Measurements from ENCODE around the gene C9orf152.
"Not testable (repeated sequence)": the region's sequence is repeated elsewhere in the genome, so short reads cannot be mapped to it uniquely, and the experiment has no call there.

Gene C9orf152

DNA sequence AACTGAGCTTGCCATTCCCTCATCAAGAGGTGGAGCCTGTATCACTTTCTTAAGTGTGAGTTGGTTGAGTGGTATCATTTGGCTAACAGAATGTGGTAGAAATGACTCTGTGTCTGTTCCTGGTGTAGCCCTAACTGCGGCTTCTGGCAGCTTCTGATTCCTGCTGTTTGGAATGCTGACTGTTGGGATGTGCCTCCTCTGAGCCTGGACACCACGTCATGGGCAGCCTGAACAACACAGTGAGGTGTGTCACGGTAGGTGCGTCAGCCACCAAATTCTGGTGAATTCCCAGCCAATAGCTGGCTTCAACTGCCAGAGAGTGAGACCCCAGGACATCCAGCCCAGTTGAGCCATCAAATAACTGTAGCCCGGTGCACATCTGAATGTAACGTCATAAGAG, 6.1 kb upstream of the C9orf152 start:
- no peak for DNase-seq

DNA sequence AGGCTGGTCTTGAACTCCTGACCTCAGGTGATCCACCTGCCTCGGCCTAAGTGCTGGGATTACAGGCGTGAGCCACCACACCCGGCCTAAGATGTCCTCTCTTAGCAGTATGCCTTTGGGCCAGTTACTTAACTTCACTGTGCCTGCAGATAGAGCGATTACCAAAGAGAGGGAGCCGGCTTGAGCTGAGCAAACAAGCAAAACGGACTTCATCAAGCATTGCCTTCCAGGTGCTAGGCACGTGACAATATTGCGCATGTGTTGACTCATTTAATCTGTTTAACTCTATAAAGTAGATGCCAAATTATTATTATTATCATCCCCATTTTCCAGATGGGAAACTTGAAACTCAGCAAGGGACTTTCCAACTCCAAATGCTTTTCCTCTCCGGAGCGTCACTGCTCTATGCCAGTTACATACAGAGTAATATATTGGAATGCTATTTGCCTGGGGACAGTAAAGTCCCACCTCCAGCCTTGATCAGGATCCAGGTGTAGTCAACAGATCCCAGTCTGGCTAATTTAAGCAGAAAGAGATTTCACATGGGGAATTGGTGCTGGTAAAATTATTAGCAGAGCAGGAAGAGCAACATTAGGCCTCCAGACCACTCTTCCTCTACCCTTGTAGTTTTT, 5.6 kb upstream of the C9orf152 start:
- no peak for DNase-seq

- no peak for DNase-seq
Observed at GRCh38 chr9:110207071-110207641, 803 bp downstream of the C9orf152 start.

GRCh38 chr9:110206389-110206788, 1.6 kb downstream of the C9orf152 start:
- no peak for DNase-seq

DNA sequence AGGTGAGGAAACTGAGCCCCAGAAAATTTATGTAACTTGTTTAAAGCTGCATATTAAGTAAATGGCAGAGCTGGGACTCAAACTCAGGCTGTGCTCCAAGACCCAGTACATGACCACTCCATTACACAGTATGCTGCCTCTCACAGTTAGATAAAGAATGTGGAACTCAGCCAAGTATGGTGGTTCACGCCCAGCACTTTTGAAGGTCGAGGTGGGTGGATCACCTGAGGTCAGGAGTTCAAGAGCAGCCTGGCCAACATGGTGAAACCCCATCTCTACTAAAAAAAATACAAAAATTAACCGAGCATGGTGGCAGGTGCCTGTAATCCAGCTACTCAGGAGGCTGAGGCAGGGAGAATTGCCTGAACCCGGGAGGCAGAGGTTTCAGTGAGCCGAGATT, 2.3 kb downstream of the C9orf152 start:
- not testable (repeated sequence) for DNase-seq

DNA sequence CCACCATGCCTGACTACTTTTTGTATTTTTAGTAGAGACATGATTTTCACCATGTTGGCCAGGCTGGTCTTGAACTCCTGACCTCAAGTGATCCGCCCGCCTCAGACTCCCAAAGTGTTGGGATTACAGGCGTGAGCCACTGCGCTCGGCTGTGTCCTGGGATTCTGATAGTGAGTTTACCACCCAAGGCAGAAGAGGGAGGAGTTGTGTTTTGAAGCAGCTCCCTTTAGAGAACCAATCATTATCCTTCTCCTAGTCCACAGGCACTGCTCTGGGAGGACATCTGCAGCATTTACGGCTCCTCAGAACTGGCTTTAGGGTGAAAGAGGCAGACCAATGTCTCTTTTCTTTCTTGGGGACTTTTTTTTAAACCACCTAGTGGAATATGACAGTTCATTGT, 5.7 kb downstream of the C9orf152 start:
- DNase-seq: no peak

GRCh38 chr9:110199643-110200042, 8.3 kb downstream of the C9orf152 start:
- no peak for DNase-seq

DNA sequence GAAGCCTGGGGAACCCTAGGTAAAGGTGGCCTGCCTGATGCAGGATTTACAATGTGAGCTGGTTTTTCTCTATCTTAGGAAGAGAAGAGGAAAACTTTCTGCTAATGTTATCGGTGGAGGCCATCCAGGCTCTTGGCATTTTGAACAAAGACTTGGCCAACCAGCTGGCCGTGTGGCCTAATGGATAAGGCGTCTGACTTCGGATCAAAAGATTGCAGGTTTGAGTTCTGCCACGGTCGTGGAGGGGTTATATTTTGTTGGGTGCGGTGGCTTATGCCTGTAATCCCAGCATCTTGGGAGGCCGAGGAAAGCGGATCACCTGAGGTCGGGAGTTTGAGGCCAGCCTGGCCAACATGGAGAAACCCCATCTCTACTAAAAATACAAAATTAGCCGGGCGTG, 9.6 kb downstream of the C9orf152 start:
- DNase-seq: no peak

DNA sequence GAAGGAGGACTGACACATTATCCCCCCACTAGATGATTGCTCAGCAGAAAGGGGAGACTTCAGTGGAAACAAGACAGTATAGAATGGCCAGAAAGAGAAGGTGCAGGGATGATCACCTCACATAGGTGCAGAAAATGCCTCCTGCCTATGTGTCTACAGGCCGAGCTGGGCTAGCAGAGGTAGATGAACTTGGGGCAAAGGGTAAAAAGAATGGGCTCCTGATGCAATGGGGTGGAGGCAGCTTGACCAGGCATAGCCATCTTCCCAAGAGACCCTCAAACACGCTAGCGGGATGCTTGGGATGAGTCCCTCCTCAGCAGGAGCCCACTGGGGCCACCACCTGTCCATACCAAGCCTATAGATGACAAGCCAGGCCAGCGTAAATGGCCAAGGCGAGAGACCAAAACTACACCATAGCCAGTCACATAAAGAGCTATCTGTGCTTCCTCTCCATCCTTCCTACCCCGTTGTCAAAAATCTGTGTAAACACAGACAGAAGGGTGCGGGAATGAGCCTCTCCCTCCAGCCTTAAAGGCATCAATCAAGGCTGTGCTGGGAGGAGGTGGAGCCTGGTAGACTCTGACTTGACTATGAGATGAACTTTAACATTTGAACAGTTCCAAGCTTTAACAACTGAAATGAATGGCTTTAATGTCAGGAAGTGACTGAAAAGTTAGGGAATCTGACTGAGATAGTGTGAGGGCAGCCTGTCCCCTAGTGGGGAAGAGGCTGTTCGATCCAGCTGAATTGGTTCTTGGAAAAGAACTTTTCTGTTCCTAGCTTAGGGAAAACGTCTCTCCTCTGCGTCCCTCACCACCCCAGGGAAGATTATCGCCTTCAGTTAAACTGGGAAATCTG, 10.4 kb downstream of the C9orf152 start:
- DNase-seq: no peak

- not testable (repeated sequence) for DNase-seq
Observed at GRCh38 chr9:110196084-110196499, 11.9 kb downstream of the C9orf152 start.

- no peak for DNase-seq
Observed at GRCh38 chr9:110192531-110193261, 15.3 kb downstream of the C9orf152 start.

- no peak for DNase-seq
Observed at GRCh38 chr9:110191615-110192014, 16.3 kb downstream of the C9orf152 start.

DNA sequence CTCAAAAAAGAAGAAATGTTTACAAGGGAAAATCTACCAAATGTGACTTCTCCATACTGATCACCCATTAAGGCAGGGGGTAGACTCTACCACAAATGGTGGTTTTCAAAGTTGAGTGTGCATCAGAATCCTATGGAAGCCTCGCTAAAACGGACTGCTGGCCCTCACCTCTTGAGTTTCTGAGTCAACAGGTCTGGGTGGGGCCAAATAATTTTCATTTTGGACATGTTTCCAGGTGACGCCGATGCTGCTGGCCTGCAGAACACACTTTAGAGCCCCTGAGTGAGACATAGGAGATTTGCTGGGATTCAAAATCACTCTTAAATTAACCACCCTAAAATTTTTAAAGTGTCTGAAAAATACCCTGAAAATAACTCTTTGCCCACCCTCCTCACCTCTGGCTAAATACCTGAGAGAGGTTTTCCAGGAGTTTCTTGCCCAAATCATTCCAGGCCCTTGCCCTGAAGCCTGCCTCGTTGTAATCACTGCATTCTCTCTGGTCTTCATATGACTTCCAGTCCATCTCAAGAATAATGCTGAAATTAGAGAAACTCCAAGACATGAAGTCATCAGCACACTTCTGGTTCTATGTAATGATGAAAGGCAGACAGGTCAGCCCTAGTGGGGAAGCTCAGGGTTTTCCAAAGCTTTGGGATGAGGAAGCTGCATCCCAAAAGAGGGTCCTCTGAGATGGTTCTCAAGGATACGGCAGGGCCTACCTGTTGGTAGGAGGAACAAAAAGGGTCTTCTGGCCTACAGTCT, 18.2 kb downstream of the C9orf152 start:
- DNase-seq: no peak

DNA sequence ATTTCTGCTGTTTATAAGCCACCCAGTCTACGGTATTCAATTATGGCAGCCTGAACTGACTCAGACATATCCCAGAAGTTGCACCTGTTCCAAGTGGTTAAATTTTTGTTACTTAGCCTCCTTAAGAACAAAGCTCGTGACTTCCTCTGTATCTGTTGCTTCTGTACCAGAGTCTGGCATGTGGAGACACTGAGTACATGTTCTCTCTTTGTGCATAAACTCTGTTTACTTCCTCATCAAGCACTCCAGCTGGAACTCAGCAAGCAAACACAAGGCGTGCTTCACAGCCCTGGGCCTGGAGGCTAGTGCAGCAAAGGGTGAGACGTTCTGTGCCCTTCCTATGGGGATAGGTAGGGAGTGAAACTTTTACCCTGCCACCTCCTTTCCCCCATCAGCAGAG, 19.0 kb downstream of the C9orf152 start:
- DNase-seq: no peak

GRCh38 chr9:110188101-110188500, 19.9 kb downstream of the C9orf152 start:
- no peak for DNase-seq

DNA sequence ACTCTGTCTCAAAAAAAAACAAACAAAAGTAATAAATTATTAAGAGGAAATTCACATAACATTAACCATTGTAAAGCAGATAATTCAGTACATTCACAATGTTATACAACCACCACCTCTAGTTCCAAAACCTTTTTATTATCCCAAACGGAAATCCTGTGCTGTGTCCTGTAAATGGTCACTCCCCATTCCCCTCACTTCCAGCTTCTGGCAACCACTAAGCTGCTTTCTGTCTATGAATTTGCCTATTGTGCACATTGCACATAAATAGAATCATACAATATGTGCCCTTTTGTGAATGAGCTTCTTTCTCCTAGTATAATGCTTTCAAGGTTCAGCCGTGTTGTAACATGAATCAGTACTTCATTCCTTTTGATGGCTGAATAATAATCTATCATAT, 20.8 kb downstream of the C9orf152 start:
- DNase-seq: no peak

DNA sequence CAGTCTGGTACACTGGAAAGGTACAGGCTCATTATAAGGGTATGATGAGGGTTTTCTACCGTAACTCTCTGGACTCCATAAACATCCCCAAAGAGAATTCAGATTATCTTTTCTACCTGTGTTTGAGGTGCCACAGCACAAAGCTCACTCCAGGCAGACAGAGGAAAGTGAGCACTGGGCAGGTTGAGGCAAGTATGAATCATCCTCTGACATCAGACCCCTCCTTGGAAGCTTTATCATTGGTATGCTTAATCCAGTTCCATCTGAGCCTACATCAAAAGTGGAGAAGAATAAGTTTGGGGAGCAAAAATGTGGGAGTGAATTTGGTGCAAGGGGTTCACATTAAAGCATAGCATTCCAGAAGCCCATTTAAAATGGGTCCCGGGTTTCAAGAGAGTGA, 21.7 kb downstream of the C9orf152 start:
- DNase-seq: no peak

DNA sequence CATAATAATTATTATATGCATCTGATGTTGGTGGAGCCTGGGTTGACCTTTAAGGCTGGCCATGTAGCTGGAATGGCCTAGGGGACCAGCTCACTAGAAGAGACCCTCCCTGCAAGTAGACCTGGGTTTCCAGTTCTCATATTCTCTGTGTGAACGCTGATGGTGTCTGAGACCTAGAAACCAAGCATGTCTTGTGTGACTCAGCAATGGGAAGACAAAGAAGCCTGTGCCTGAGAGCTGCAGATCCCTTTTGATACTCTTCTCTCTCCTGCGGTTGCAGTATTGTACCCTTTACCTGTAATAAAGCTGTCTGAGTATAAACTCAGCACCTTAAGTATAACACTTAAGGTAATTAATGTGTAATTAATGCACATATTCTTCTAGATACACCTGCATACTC, 22.2 kb downstream of the C9orf152 start:
- DNase-seq: no peak

DNA sequence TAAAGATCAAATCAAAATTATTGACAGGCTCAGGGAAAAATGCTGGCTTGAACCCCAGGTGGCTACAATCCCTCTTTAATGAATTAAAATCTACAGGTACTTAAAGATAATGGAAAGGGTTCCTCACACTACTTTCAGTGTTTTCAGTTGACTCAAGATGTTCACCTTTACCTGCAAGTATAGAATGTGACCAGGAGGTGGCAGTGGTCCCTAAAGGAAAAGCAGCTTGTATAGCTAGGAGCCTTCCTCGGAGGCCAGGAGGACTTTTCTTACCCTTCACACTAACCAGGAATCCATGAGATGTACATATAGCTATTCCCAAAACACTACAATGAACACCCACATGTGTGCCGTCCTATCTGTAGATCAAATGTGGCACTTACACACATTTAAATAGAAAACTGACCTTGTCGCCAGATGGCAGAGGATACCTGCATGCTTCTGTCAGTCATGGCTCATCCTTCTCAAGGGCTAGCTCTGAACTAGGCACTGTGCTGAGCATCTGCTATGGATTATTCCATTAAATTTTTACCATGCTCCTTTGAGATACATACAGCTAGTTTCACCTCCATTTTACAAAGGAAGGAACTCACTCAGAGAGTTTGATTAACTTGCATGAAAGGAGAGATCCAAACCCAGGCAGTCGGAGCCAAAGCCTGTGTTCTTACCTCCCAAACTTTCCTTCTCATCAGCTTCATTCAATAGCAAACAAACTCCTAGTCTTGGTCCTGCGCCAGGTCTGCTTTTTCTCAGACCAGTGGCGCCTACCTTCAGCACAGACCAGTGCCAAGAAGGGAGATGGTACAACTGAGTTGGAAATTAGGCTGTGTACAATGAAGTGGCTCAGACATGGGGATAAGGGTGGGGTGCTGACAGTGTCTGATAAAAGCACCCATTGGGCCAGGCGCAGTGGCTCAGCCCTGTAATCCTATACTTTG, 24.5 kb downstream of the C9orf152 start:
- DNase-seq: peak; percentile 15

DNA sequence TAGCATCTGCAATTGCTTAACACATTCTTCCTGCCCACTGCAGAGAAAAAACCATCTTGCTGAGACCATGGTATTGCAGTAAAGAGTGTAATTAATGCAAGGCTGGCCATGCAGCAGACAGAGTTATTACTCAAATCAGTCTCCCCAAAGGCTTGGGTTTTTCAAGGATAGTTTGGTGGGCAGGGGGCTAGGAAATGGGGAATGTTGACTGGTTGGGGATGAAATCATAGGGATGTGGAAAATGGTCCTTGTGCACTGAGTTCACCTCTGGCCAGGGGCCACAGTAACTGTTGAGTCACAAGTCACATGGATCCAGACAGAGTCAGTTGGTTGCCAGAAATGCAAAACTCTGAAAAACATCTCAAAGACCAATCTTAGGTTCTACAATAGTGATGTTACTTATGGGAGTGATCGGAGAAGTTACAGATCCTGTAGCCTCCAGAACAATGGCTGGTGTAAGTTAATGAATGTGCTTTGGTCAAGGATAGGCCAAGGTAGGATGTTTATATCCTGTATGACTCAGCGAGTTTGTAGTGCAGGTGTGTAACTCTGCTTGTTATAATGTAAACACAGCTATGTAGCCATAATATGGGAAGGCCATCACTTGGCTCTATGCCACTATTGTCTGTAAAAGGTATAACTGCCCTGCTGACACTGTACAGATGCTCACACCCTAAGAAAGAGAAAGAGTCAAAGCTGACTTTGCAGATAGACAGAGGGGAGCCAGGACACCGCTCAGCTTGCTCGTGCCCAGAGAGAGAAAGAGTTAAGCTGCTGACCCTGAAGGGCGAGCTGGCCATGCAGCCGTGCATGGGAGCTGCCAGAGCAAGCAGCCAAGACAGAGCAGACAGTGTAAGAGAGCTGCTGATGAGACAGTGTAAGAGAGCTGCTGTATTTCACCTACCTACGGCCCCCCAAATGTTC, 27.2 kb downstream of the C9orf152 start:
- no peak for DNase-seq
